C4-2B (cell line): Measurements from ENCODE around the gene PRPF18.

ENCODE experiments used
- CTCF ChIP-seq: fragments of 450-650 bp; conservative IDR thresholded peaks from 2 replicates; pipeline ENCODE4 v1.5.1; 2017; ENCODE audit warnings: mild to moderate bottlenecking
- ZFX ChIP-seq: fragments of 450-650 bp; IDR thresholded peaks from 2 replicates; pipeline ENCODE4 v1.6.1; 2017

GRCh38 chr10:13617116-13617515 is 30.4 kb downstream of the PRPF18 start:
- TF ChIP-seq CTCF, result no peak
- no peak for TF ChIP-seq ZFX
